PC-3 (cell line): ENCODE measurements around the gene RIMBP2. TPM values are rescaled to one million over a fixed set of nuclear protein-coding genes. Genes with fewer than 3 reads are reported as not detected.

Experiments used
- ATAC-seq: fragments of 200-7000 bp; cut with Tn5 transposase; 2 replicates; pipeline ENCODE4 v1.9.1; 2020; ENCODE audit warnings: mild to moderate bottlenecking, moderate library complexity
- BruUV-seq: library from RNA; stranded (reverse); fragments of 400-500 nt; replicated peaks from 2 replicates; lab custom pipeline; 2021; lab: Mats Ljungman, UMichigan
- CTCF ChIA-PET: fragments of 300-600 bp; sonication (Branson Sonifier 250); formaldehyde crosslinking; loops from one replicate; lab custom pipeline; 2022; ENCODE audit warnings: antibody characterized with exemption; lab: Charles Lee
- POLR2A ChIA-PET: fragments of 300-600 bp; sonication (Branson Sonifier 250); formaldehyde crosslinking; loops from one replicate; lab custom pipeline; 2022; ENCODE audit warnings: antibody characterized with exemption; ENCODE audit not compliant: unreplicated experiment; lab: Charles Lee
- DNase-seq: peaks from one replicate; pipeline ENCODE4 v3.0.0-alpha.2; 2015
- H2AFZ ChIP-seq: fragments of 300-600 bp; sonication (generic); 2 replicates; pipeline ENCODE4 v1.6.0; 2016; ENCODE audit warnings: antibody characterized with exemption, low read length
- H3F3A ChIP-seq: fragments of 300-600 bp; sonication (generic); one replicate; pipeline ENCODE4 v1.6.0; 2017; ENCODE audit warnings: antibody characterized with exemption, low read length, control low read depth, mild to moderate bottlenecking; ENCODE audit not compliant: unreplicated experiment
- H3K27ac ChIP-seq: fragments of 300-600 bp; sonication (generic); 2 replicates; pipeline ENCODE4 v1.5.1; 2016; ENCODE audit warnings: mild to moderate bottlenecking, low read length
- H3K27me3 ChIP-seq: fragments of 300-600 bp; sonication (generic); 2 replicates; pipeline ENCODE4 v1.6.1; 2016; ENCODE audit warnings: low read length, mixed read lengths
- H3K36me3 ChIP-seq: fragments of 300-600 bp; sonication (generic); 2 replicates; pipeline ENCODE4 v1.6.1; 2016; ENCODE audit warnings: low read depth, mixed run types, low read length, mixed read lengths
- H3K4me1 ChIP-seq: fragments of 300-600 bp; sonication (generic); 2 replicates; pipeline ENCODE4 v1.5.1; 2016; ENCODE audit warnings: low read length; ENCODE audit not compliant: insufficient read depth
- H3K4me2 ChIP-seq: fragments of 300-600 bp; sonication (generic); 2 replicates; pipeline ENCODE4 v1.6.0; 2016; ENCODE audit warnings: low read length
- H3K4me3 ChIP-seq: fragments of 300-600 bp; sonication (generic); 2 replicates; pipeline ENCODE4 v1.5.1; 2016; ENCODE audit warnings: mild to moderate bottlenecking, low read length, mixed read lengths
- H3K79me2 ChIP-seq: fragments of 300-600 bp; sonication (generic); 2 replicates; pipeline ENCODE4 v1.6.1; 2017; ENCODE audit warnings: low read length, mixed read lengths
- H3K9ac ChIP-seq: fragments of 300-600 bp; sonication (generic); 2 replicates; pipeline ENCODE4 v1.6.0; 2016; ENCODE audit warnings: mild to moderate bottlenecking, low read length
- H3K9me2 ChIP-seq: fragments of 300-600 bp; sonication (generic); replicated peaks from 2 replicates; pipeline ENCODE4 v1.6.1; 2016; ENCODE audit warnings: mixed run types, low read length, mixed read lengths
- H3K9me3 ChIP-seq: fragments of 300-600 bp; sonication (generic); 2 replicates; pipeline ENCODE4 v1.6.1; 2016; ENCODE audit warnings: low read length, mixed read lengths
- H4K20me1 ChIP-seq: fragments of 300-600 bp; sonication (generic); 2 replicates; pipeline ENCODE4 v1.6.1; 2016; ENCODE audit warnings: low read length, mixed read lengths
- CTCF ChIP-seq: fragments of 300-600 bp; sonication (generic); conservative IDR thresholded peaks from 2 replicates; pipeline ENCODE4 v1.5.1; 2017; ENCODE audit warnings: antibody characterized with exemption, low read depth, mild to moderate bottlenecking, low read length
- EZH2 ChIP-seq: fragments of 300-600 bp; sonication (generic); IDR thresholded peaks from one replicate; pipeline ENCODE4 v1.6.1; 2017; ENCODE audit warnings: antibody characterized with exemption, mild to moderate bottlenecking, low read length; ENCODE audit not compliant: unreplicated experiment
- EZH2phosphoT487 ChIP-seq: fragments of 300-600 bp; sonication (generic); IDR thresholded peaks from 2 replicates; pipeline ENCODE4 v1.6.1; 2018; ENCODE audit warnings: mild to moderate bottlenecking, antibody characterized with exemption, low read length, borderline replicate concordance
- intact Hi-C: fragments of 100-400 bp; cut with micrococcal nuclease; formaldehyde crosslinking; loops from 2 replicates; pipeline ENCODE4 v1.9.0; 2023
- total RNA-seq: library from RNA; depleted of rRNA; stranded (reverse); fragments of >200 nt; gene quantifications from 2 replicates; pipeline ENCODE4 v1.2.3, GENCODE V29; 2014

RIMBP2 gene
- total RNA-seq, 1 experiment from 2014 or later: not detected

GRCh38 chr12:130617219-130617618 is 98.9 kb downstream of the RIMBP2 start:
- no peaks in the 10 kb centered on the region for H3K27me3 ChIP-seq
- ChIA-PET POLR2A (no interaction called here), CTCF (no interaction called here)
- no peak overlapping the region for H3K27ac ChIP-seq
- H4K20me1 ChIP-seq: no peaks in the 10 kb centered on the region
- H3K4me3 ChIP-seq: no peak overlapping the region
- no peaks in the 10 kb centered on the region for H3K9me3 ChIP-seq
- H3K9ac ChIP-seq: no peak overlapping the region
- no peaks in the 10 kb centered on the region for H3K4me1 ChIP-seq
- DNase-seq: no peak
- no peak for TF ChIP-seq CTCF
- TF ChIP-seq EZH2: no peak
- TF ChIP-seq EZH2phosphoT487: no peak
- no peak overlapping the region for H2AFZ ChIP-seq
- no peak for ATAC-seq
- no peaks in the 10 kb centered on the region for H3K36me3 ChIP-seq
- H3K4me2 ChIP-seq: no peak overlapping the region
- no peaks in the 10 kb centered on the region for H3K79me2 ChIP-seq
- intact Hi-C loops: no loop called here
- no peaks in the 10 kb centered on the region for H3F3A ChIP-seq
- BruUV-seq: no TSS peak
- H3K9me2 ChIP-seq: no peaks in the 10 kb centered on the region

GRCh38 chr12:130615861-130616345 is 100.2 kb downstream of the RIMBP2 start:
- no TSS peak for BruUV-seq
- Histone ChIP-seq H3K9me2 (no peaks in the 10 kb centered on the region), H3K4me1 (no peaks in the 10 kb centered on the region), H3K36me3 (no peaks in the 10 kb centered on the region), H4K20me1 (no peaks in the 10 kb centered on the region), H2AFZ (no peak overlapping the region), H3K27ac (no peak overlapping the region), H3K4me2 (no peak overlapping the region), H3K27me3 (no peaks in the 10 kb centered on the region), H3K4me3 (no peak overlapping the region), H3F3A (no peaks in the 10 kb centered on the region), H3K9me3 (no peaks in the 10 kb centered on the region), H3K9ac (no peak overlapping the region), H3K79me2 (no peaks in the 10 kb centered on the region)
- DNase-seq: no peak
- TF ChIP-seq CTCF (no peak), EZH2 (no peak), EZH2phosphoT487 (no peak)
- intact Hi-C loops: no loop called here
- POLR2A ChIA-PET: no interaction called here
- ATAC-seq: no peak
- CTCF ChIA-PET: no interaction called here

- DNase-seq (no peak), ATAC-seq (no peak)
- H3K79me2 ChIP-seq: no peaks in the 10 kb centered on the region
- H2AFZ ChIP-seq: no peak overlapping the region
- H3K9me2 ChIP-seq: no peaks in the 10 kb centered on the region
- intact Hi-C loops: no loop called here
- no TSS peak for BruUV-seq
- H3K4me2 ChIP-seq: no peak overlapping the region
- ChIA-PET CTCF (no interaction called here), POLR2A (no interaction called here)
- H3K27ac ChIP-seq: no peak overlapping the region
- no peaks in the 10 kb centered on the region for H3K9me3 ChIP-seq
- H4K20me1 ChIP-seq: no peaks in the 10 kb centered on the region
- H3K36me3 ChIP-seq: no peaks in the 10 kb centered on the region
- no peaks in the 10 kb centered on the region for H3F3A ChIP-seq
- no peak overlapping the region for H3K4me3 ChIP-seq
- no peaks in the 10 kb centered on the region for H3K27me3 ChIP-seq
- TF ChIP-seq CTCF: no peak
- no peak for TF ChIP-seq EZH2
- no peak for TF ChIP-seq EZH2phosphoT487
- no peak overlapping the region for H3K9ac ChIP-seq
- H3K4me1 ChIP-seq: no peaks in the 10 kb centered on the region
Measured at GRCh38 chr12:130614530-130614905, 101.6 kb downstream of the RIMBP2 start.
